HEK293 (cell line): ENCODE data around the gene UGCG.

Source experiments
- CTCF ChIP-seq: fragments of 450-650 bp; formaldehyde crosslinking; IDR thresholded peaks from 2 replicates; pipeline ENCODE4 v1.5.1; 2016; ENCODE audit warnings: missing biosample characterization, missing genetic modification characterization
- PATZ1 ChIP-seq: fragments of 450-650 bp; formaldehyde crosslinking; IDR thresholded peaks from 2 replicates; pipeline ENCODE4 v1.5.1; 2016; ENCODE audit warnings: missing biosample characterization, missing genetic modification characterization
- REPIN1 ChIP-seq: fragments of 450-650 bp; formaldehyde crosslinking; IDR thresholded peaks from 2 replicates; pipeline ENCODE4 v1.5.1; 2017; ENCODE audit warnings: missing biosample characterization, missing genetic modification characterization, low read depth
- ZNF768 ChIP-seq: fragments of 450-650 bp; formaldehyde crosslinking; IDR thresholded peaks from 2 replicates; pipeline ENCODE4 v1.5.1; 2018; ENCODE audit warnings: missing biosample characterization, mild to moderate bottlenecking, missing genetic modification characterization

GRCh38 chr9:111966124-111966723, 69.6 kb downstream of the UGCG start:
- TF ChIP-seq PATZ1 (no peak), REPIN1 (tag by site-specific recombination) (no peak), CTCF (no peak), ZNF768 (no peak)
